PC-3 (cell line): Measurements from ENCODE around the gene TMEM117. TPM values are rescaled to one million over a fixed set of nuclear protein-coding genes. Genes with fewer than 3 reads are reported as not detected.

Experiments
- ATAC-seq: fragments of 200-7000 bp; cut with Tn5 transposase; 2 replicates; pipeline ENCODE4 v1.9.1; 2020; ENCODE audit warnings: mild to moderate bottlenecking, moderate library complexity
- BruUV-seq: library from RNA; stranded (reverse); fragments of 400-500 nt; replicated peaks from 2 replicates; lab custom pipeline; 2021; lab: Mats Ljungman, UMichigan
- CTCF ChIA-PET: fragments of 300-600 bp; sonication (Branson Sonifier 250); formaldehyde crosslinking; loops from one replicate; lab custom pipeline; 2022; ENCODE audit warnings: antibody characterized with exemption; lab: Charles Lee
- POLR2A ChIA-PET: fragments of 300-600 bp; sonication (Branson Sonifier 250); formaldehyde crosslinking; loops from one replicate; lab custom pipeline; 2022; ENCODE audit warnings: antibody characterized with exemption; ENCODE audit not compliant: unreplicated experiment; lab: Charles Lee
- DNase-seq: peaks from one replicate; pipeline ENCODE4 v3.0.0-alpha.2; 2015
- H2AFZ ChIP-seq: fragments of 300-600 bp; sonication (generic); 2 replicates; pipeline ENCODE4 v1.6.0; 2016; ENCODE audit warnings: antibody characterized with exemption, low read length
- H3F3A ChIP-seq: fragments of 300-600 bp; sonication (generic); one replicate; pipeline ENCODE4 v1.6.0; 2017; ENCODE audit warnings: antibody characterized with exemption, low read length, control low read depth, mild to moderate bottlenecking; ENCODE audit not compliant: unreplicated experiment
- H3K27ac ChIP-seq: fragments of 300-600 bp; sonication (generic); 2 replicates; pipeline ENCODE4 v1.5.1; 2016; ENCODE audit warnings: mild to moderate bottlenecking, low read length
- H3K27me3 ChIP-seq: fragments of 300-600 bp; sonication (generic); 2 replicates; pipeline ENCODE4 v1.6.1; 2016; ENCODE audit warnings: low read length, mixed read lengths
- H3K36me3 ChIP-seq: fragments of 300-600 bp; sonication (generic); 2 replicates; pipeline ENCODE4 v1.6.1; 2016; ENCODE audit warnings: low read depth, mixed run types, low read length, mixed read lengths
- H3K4me1 ChIP-seq: fragments of 300-600 bp; sonication (generic); 2 replicates; pipeline ENCODE4 v1.5.1; 2016; ENCODE audit warnings: low read length; ENCODE audit not compliant: insufficient read depth
- H3K4me2 ChIP-seq: fragments of 300-600 bp; sonication (generic); 2 replicates; pipeline ENCODE4 v1.6.0; 2016; ENCODE audit warnings: low read length
- H3K4me3 ChIP-seq: fragments of 300-600 bp; sonication (generic); 2 replicates; pipeline ENCODE4 v1.5.1; 2016; ENCODE audit warnings: mild to moderate bottlenecking, low read length, mixed read lengths
- H3K79me2 ChIP-seq: fragments of 300-600 bp; sonication (generic); 2 replicates; pipeline ENCODE4 v1.6.1; 2017; ENCODE audit warnings: low read length, mixed read lengths
- H3K9ac ChIP-seq: fragments of 300-600 bp; sonication (generic); 2 replicates; pipeline ENCODE4 v1.6.0; 2016; ENCODE audit warnings: mild to moderate bottlenecking, low read length
- H3K9me2 ChIP-seq: fragments of 300-600 bp; sonication (generic); replicated peaks from 2 replicates; pipeline ENCODE4 v1.6.1; 2016; ENCODE audit warnings: mixed run types, low read length, mixed read lengths
- H3K9me3 ChIP-seq: fragments of 300-600 bp; sonication (generic); 2 replicates; pipeline ENCODE4 v1.6.1; 2016; ENCODE audit warnings: low read length, mixed read lengths
- H4K20me1 ChIP-seq: fragments of 300-600 bp; sonication (generic); 2 replicates; pipeline ENCODE4 v1.6.1; 2016; ENCODE audit warnings: low read length, mixed read lengths
- CTCF ChIP-seq: fragments of 300-600 bp; sonication (generic); conservative IDR thresholded peaks from 2 replicates; pipeline ENCODE4 v1.5.1; 2017; ENCODE audit warnings: antibody characterized with exemption, low read depth, mild to moderate bottlenecking, low read length
- EZH2 ChIP-seq: fragments of 300-600 bp; sonication (generic); IDR thresholded peaks from one replicate; pipeline ENCODE4 v1.6.1; 2017; ENCODE audit warnings: antibody characterized with exemption, mild to moderate bottlenecking, low read length; ENCODE audit not compliant: unreplicated experiment
- EZH2phosphoT487 ChIP-seq: fragments of 300-600 bp; sonication (generic); IDR thresholded peaks from 2 replicates; pipeline ENCODE4 v1.6.1; 2018; ENCODE audit warnings: mild to moderate bottlenecking, antibody characterized with exemption, low read length, borderline replicate concordance
- intact Hi-C: fragments of 100-400 bp; cut with micrococcal nuclease; formaldehyde crosslinking; loops from 2 replicates; pipeline ENCODE4 v1.9.0; 2023
- total RNA-seq: library from RNA; depleted of rRNA; stranded (reverse); fragments of >200 nt; gene quantifications from 2 replicates; pipeline ENCODE4 v1.2.3, GENCODE V29; 2014

Gene TMEM117
- total RNA-seq, 1 experiment from 2014 or later = 9.0 TPM

GRCh38 chr12:43931187-43931586 lies 95.3 kb downstream of the TMEM117 start:
- Histone ChIP-seq H3K4me1 (no peaks in the 10 kb centered on the region), H3K9me2 (no peaks in the 10 kb centered on the region), H3K4me3 (no peak overlapping the region), H3K4me2 (no peak overlapping the region), H3K9ac (no peak overlapping the region), H3K79me2 (no peaks in the 10 kb centered on the region), H3F3A (no peaks in the 10 kb centered on the region), H3K27me3 (no peaks in the 10 kb centered on the region), H2AFZ (no peak overlapping the region), H3K27ac (no peak overlapping the region), H3K36me3 (no peaks in the 10 kb centered on the region), H4K20me1 (no peaks in the 10 kb centered on the region), H3K9me3 (no peaks in the 10 kb centered on the region)
- ATAC-seq (no peak), DNase-seq (no peak)
- intact Hi-C loops = no loop called here
- POLR2A ChIA-PET = no interaction called here
- no TSS peak for BruUV-seq
- TF ChIP-seq EZH2 (no peak), CTCF (no peak), EZH2phosphoT487 (no peak)
- CTCF ChIA-PET = no interaction called here

DNA sequence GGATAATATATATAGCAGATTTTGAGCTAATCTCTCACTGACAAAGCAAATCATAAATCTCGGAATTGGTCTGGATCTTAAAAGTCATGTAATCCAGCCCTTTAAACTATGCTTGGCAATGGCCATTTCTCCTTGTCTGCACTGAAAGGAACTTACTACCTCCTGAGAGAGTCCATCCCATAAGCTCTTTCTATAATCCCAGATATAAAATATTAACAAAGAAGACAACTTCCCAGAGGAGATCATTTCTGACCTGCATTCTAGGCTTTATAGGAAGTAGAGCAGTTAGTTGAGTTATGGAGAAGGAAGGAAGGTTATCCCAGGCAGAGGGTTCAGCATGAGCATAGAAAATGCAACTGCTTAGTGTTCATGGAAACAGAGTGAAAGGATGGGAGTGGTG lies 99.7 kb downstream of the TMEM117 start:
- POLR2A ChIA-PET = no interaction called here

More for the DNA sequence above, 99.7 kb downstream of the TMEM117 start:
- no peak overlapping the region for H2AFZ ChIP-seq
- no TSS peak for BruUV-seq
- H3K4me3 ChIP-seq = no peak overlapping the region
- no peak overlapping the region for H3K27ac ChIP-seq
- H3K9ac ChIP-seq = no peak overlapping the region
- TF ChIP-seq EZH2phosphoT487 (no peak), CTCF (no peak), EZH2 (no peak)
- H3K4me1 ChIP-seq = no peaks in the 10 kb centered on the region
- CTCF ChIA-PET = interaction anchor here (0.6 kb wide), 1 partner anchor 80 kb away, joined by 3 read pairs; no protein-coding TSS in a partner anchor
- no peaks in the 10 kb centered on the region for H3K36me3 ChIP-seq
- H3K4me2 ChIP-seq = no peak overlapping the region
- intact Hi-C loops = no loop called here
- H3K9me3 ChIP-seq = no peaks in the 10 kb centered on the region
- H4K20me1 ChIP-seq = no peaks in the 10 kb centered on the region
- H3K27me3 ChIP-seq = no peaks in the 10 kb centered on the region
- no peaks in the 10 kb centered on the region for H3F3A ChIP-seq
- H3K9me2 ChIP-seq = no peaks in the 10 kb centered on the region
- H3K79me2 ChIP-seq = no peaks in the 10 kb centered on the region
- DNase-seq (no peak), ATAC-seq (no peak)
